NCI-H1436 (cell line): ENCODE measurements around the gene STIM2.
"Not testable (repeated sequence)": the region's sequence is repeated elsewhere in the genome, so short reads cannot be mapped to it uniquely, and the experiment has no call there.

Experiments used
- DNase-seq: peaks from one replicate; lab custom pipeline; 2025; lab: John Stamatoyannopoulos, UW

STIM2 gene

GRCh38 chr4:26860157-26860921 is at the start of gene STIM2:
TSS of gene STIM2 (plus strand) at chr4:26860841.
- peak; percentile 95 for DNase-seq

- DNase-seq, result not testable (repeated sequence)
These were observed 49.1 kb upstream of the STIM2 start for GRCh38 chr4:26811571-26811970.

- DNase-seq, result no peak
These were observed 48.5 kb upstream of the STIM2 start for GRCh38 chr4:26812049-26812714.

GRCh38 chr4:26813698-26814097 is 46.9 kb upstream of the STIM2 start:
- no peak for DNase-seq

- no peak for DNase-seq
These were observed 45.4 kb upstream of the STIM2 start for GRCh38 chr4:26815199-26815598.

- peak; percentile 14 for DNase-seq
These were observed 44.9 kb upstream of the STIM2 start for GRCh38 chr4:26815706-26816105.

- DNase-seq, result no peak
These were observed 41.6 kb upstream of the STIM2 start for GRCh38 chr4:26819026-26819425.

GRCh38 chr4:26819478-26820095 is 41.1 kb upstream of the STIM2 start:
- no peak for DNase-seq

- no peak for DNase-seq
These were observed 40.3 kb upstream of the STIM2 start for GRCh38 chr4:26820346-26820745.

GRCh38 chr4:26821031-26821430 is 39.6 kb upstream of the STIM2 start:
- no peak for DNase-seq

GRCh38 chr4:26821677-26822503 is 38.8 kb upstream of the STIM2 start:
- DNase-seq, result no peak

- DNase-seq, result no peak
These were observed 38.1 kb upstream of the STIM2 start for GRCh38 chr4:26822546-26822945.

- DNase-seq, result not testable (repeated sequence)
These were observed 37.7 kb upstream of the STIM2 start for GRCh38 chr4:26822974-26823373.

- no peak for DNase-seq
These were observed 37.1 kb upstream of the STIM2 start for GRCh38 chr4:26823583-26823982.

- no peak for DNase-seq
These were observed 36.0 kb upstream of the STIM2 start for GRCh38 chr4:26824667-26825066.

GRCh38 chr4:26826721-26827120 is 33.9 kb upstream of the STIM2 start:
- DNase-seq, result no peak

- not testable (repeated sequence) for DNase-seq
These were observed 33.3 kb upstream of the STIM2 start for GRCh38 chr4:26827336-26827735.

GRCh38 chr4:26827798-26828197 is 32.8 kb upstream of the STIM2 start:
- DNase-seq, result no peak

GRCh38 chr4:26829018-26829417 is 31.6 kb upstream of the STIM2 start:
- no peak for DNase-seq

- no peak for DNase-seq
These were observed 30.6 kb upstream of the STIM2 start for GRCh38 chr4:26830033-26830432.

- no peak for DNase-seq
These were observed 29.9 kb upstream of the STIM2 start for GRCh38 chr4:26830701-26831100.

- DNase-seq, result no peak
These were observed 24.1 kb upstream of the STIM2 start for GRCh38 chr4:26836539-26836938.
